ENCODE results near the gene ARHGEF11.

Gene ARHGEF11

GRCh38 chr1:156908541-156908940, 137.0 kb downstream of the ARHGEF11 start:
- Histone ChIP-seq H3K9me2 (replicated peaks; ENCODE audit: low read depth, low read length) (no peaks in the 10 kb centered on the region), H3K4me1 (ENCODE audit: insufficient read depth, low read length, poor library complexity, severe bottlenecking) (peaks cover 9% of the 10 kb centered on the region), H3K36me3 (ENCODE audit: insufficient read depth, low read length) (no peaks in the 10 kb centered on the region), H3K9me3 (ENCODE audit: insufficient read depth, low read depth, low read length) (no peaks in the 10 kb centered on the region), H2AFZ (ENCODE audit: low read length) (no peak overlapping the region), H3K4me3 (ENCODE audit: low read length, poor library complexity, severe bottlenecking) (no peak overlapping the region), H3K27me3 (ENCODE audit: insufficient read depth, low read length, poor library complexity, severe bottlenecking) (no peaks in the 10 kb centered on the region), H3K4me2 (ENCODE audit: low read depth, low read length, poor library complexity, severe bottlenecking) (no peak overlapping the region), H3K9ac (ENCODE audit: low read depth, low read length, poor library complexity, severe bottlenecking) (no peak overlapping the region), H4K20me1 (ENCODE audit: insufficient read depth, low read length, poor library complexity, severe bottlenecking) (no peaks in the 10 kb centered on the region), H3F3A (ENCODE audit: low read depth) (no peaks in the 10 kb centered on the region), H3K79me2 (ENCODE audit: insufficient read depth, low read length) (no peaks in the 10 kb centered on the region)
- no peak for TF ChIP-seq CTCF (conservative IDR thresholded peaks at IDR 0.05; ENCODE audit: low read length)
- TF ChIP-seq EZH2phosphoT487 (IDR thresholded peaks at IDR 0.05; ENCODE audit: borderline replicate concordance), result no peak

GRCh38 chr1:156906206-156906906, 139.2 kb downstream of the ARHGEF11 start:
- Histone ChIP-seq H3K4me3 (ENCODE audit: low read length, poor library complexity, severe bottlenecking) (no peak overlapping the region), H3K36me3 (ENCODE audit: insufficient read depth, low read length) (no peaks in the 10 kb centered on the region), H3K9me3 (ENCODE audit: insufficient read depth, low read depth, low read length) (no peaks in the 10 kb centered on the region), H3K27me3 (ENCODE audit: insufficient read depth, low read length, poor library complexity, severe bottlenecking) (no peaks in the 10 kb centered on the region), H2AFZ (ENCODE audit: low read length) (no peak overlapping the region), H4K20me1 (ENCODE audit: insufficient read depth, low read length, poor library complexity, severe bottlenecking) (no peaks in the 10 kb centered on the region), H3F3A (ENCODE audit: low read depth) (no peaks in the 10 kb centered on the region), H3K9ac (ENCODE audit: low read depth, low read length, poor library complexity, severe bottlenecking) (no peak overlapping the region), H3K4me1 (ENCODE audit: insufficient read depth, low read length, poor library complexity, severe bottlenecking) (peaks cover 9% of the 10 kb centered on the region), H3K9me2 (replicated peaks; ENCODE audit: low read depth, low read length) (no peaks in the 10 kb centered on the region), H3K4me2 (ENCODE audit: low read depth, low read length, poor library complexity, severe bottlenecking) (no peak overlapping the region), H3K79me2 (ENCODE audit: insufficient read depth, low read length) (no peaks in the 10 kb centered on the region)
- TF ChIP-seq CTCF (conservative IDR thresholded peaks at IDR 0.05; ENCODE audit: low read length) (no peak), EZH2phosphoT487 (IDR thresholded peaks at IDR 0.05; ENCODE audit: borderline replicate concordance) (no peak)

GRCh38 chr1:156905651-156906050, 139.9 kb downstream of the ARHGEF11 start:
- no peak overlapping the region for H3K4me3 ChIP-seq (ENCODE audit: low read length, poor library complexity, severe bottlenecking)
- no peak overlapping the region for H3K4me2 ChIP-seq (ENCODE audit: low read depth, low read length, poor library complexity, severe bottlenecking)
- H3K9me3 ChIP-seq (ENCODE audit: insufficient read depth, low read depth, low read length), result no peaks in the 10 kb centered on the region
- H4K20me1 ChIP-seq (ENCODE audit: insufficient read depth, low read length, poor library complexity, severe bottlenecking), result no peaks in the 10 kb centered on the region
- H3K9me2 ChIP-seq (replicated peaks; ENCODE audit: low read depth, low read length), result no peaks in the 10 kb centered on the region
- no peaks in the 10 kb centered on the region for H3K79me2 ChIP-seq (ENCODE audit: insufficient read depth, low read length)
- peaks cover 9% of the 10 kb centered on the region for H3K4me1 ChIP-seq (ENCODE audit: insufficient read depth, low read length, poor library complexity, severe bottlenecking)
- H2AFZ ChIP-seq (ENCODE audit: low read length), result no peak overlapping the region
- H3K36me3 ChIP-seq (ENCODE audit: insufficient read depth, low read length), result no peaks in the 10 kb centered on the region
- H3F3A ChIP-seq (ENCODE audit: low read depth), result no peaks in the 10 kb centered on the region
- no peak overlapping the region for H3K9ac ChIP-seq (ENCODE audit: low read depth, low read length, poor library complexity, severe bottlenecking)
- no peaks in the 10 kb centered on the region for H3K27me3 ChIP-seq (ENCODE audit: insufficient read depth, low read length, poor library complexity, severe bottlenecking)
- TF ChIP-seq CTCF (conservative IDR thresholded peaks at IDR 0.05; ENCODE audit: low read length), result no peak
- no peak for TF ChIP-seq EZH2phosphoT487 (IDR thresholded peaks at IDR 0.05; ENCODE audit: borderline replicate concordance)
